ENCODE results near the gene ZNF207. TPM values are rescaled to one million over a fixed set of nuclear protein-coding genes. Genes with fewer than 3 reads are reported as not detected.
"Not testable (repeated sequence)": the region's sequence is repeated elsewhere in the genome, so short reads cannot be mapped to it uniquely, and the experiment has no call there.

Gene ZNF207
- total RNA-seq, 2 donors from 2014 or later = 147 to 151 TPM

DNA sequence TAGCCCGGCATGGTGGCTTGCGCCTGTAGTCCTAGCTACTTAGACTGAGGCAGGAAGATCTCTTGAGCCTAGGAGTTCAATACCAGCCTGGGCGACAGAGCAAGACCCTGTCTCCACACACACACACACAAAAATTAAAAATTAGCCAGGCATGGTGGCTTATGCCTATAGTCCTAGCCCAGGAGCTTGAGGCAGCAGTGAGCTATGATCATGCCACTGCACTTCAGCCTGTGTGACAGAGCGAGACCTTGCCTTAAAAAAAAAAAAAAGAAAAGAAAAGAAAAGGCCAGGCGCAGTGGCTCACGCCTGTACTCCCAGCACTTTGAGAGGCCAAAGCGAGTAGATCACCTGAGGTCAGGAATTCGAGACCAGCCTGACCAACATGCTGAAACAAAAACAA is 31.9 kb upstream of the ZNF207 start:
- TF ChIP-seq, protein P1, sequence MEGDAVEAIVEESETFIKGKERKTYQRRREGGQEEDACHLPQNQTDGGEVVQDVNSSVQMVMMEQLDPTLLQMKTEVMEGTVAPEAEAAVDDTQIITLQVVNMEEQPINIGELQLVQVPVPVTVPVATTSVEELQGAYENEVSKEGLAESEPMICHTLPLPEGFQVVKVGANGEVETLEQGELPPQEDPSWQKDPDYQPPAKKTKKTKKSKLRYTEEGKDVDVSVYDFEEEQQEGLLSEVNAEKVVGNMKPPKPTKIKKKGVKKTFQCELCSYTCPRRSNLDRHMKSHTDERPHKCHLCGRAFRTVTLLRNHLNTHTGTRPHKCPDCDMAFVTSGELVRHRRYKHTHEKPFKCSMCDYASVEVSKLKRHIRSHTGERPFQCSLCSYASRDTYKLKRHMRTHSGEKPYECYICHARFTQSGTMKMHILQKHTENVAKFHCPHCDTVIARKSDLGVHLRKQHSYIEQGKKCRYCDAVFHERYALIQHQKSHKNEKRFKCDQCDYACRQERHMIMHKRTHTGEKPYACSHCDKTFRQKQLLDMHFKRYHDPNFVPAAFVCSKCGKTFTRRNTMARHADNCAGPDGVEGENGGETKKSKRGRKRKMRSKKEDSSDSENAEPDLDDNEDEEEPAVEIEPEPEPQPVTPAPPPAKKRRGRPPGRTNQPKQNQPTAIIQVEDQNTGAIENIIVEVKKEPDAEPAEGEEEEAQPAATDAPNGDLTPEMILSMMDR (IDR thresholded peaks at IDR 0.05) = no peak
- no peak overlapping the region for H3K27ac ChIP-seq
- intact Hi-C loops (cut with DNase I) = no loop called here
- H3K27me3 ChIP-seq = no peaks in the 10 kb centered on the region
- H3K36me3 ChIP-seq = no peaks in the 10 kb centered on the region
- no peaks in the 10 kb centered on the region for H3K4me1 ChIP-seq
- H3K9me3 ChIP-seq = no peaks in the 10 kb centered on the region
- DNase-seq = no peak
- H3K4me3 ChIP-seq = no peak overlapping the region
- H3K9ac ChIP-seq (ENCODE audit: low read depth in 2 of 2, low read length in 2 of 2) = no peak overlapping the region

DNA sequence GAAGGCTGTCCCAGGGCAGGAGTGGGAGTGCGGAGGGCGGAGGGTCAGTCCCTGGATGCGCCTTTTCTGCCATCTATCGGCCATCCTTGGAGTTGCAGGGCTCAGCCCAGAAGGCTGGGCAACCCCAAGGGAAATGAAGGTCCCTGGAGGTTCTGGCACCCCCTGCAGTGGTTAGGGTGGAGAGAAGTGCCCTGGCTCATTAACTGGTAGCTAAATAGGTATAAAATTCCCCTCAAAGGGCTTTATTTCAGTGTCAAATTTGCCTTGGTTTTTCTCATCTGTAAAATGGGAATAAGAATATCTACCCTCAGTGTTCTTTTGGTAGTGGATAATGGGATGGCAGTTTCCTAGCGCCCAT is 30.4 kb upstream of the ZNF207 start:
- H3K4me3 ChIP-seq = peak overlapping the region; percentile 12
- intact Hi-C loops (cut with DNase I) = loop anchor here (1.0 kb wide), 1 partner anchor 66 kb away; no protein-coding TSS in a partner anchor
- H3K27ac ChIP-seq = no peak overlapping the region
- H3K36me3 ChIP-seq = no peaks in the 10 kb centered on the region
- peak; percentile 79 for DNase-seq
- no peak overlapping the region for H3K9ac ChIP-seq (ENCODE audit: low read depth in 2 of 2, low read length in 2 of 2)
- H3K4me1 ChIP-seq = no peaks in the 10 kb centered on the region
- TF ChIP-seq, protein P1 (IDR thresholded peaks at IDR 0.05) = peak; percentile 96
- H3K27me3 ChIP-seq = no peaks in the 10 kb centered on the region
- no peaks in the 10 kb centered on the region for H3K9me3 ChIP-seq

DNA sequence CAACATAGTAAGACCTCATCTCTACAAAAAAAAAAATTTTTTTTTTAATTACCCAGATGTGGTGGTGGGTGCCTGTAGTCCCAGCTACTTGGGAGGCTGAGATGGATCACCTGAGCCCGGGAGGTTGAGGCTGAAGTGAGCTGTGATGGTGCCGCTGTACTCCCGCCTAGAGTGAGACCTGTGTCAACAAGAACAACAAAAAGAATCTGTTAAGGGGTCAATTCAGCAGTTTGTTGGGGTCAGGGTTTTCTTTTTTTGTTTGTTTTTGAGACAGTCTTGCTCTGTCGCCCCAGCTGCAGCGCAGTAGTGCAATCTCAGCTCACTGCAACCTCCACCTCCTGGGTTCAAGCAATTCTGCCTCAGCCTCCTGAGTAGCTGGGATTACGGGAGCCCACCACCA is 29.9 kb upstream of the ZNF207 start:
- intact Hi-C loops (cut with DNase I); H3K4me3 ChIP-seq: not testable (repeated sequence)

DNA sequence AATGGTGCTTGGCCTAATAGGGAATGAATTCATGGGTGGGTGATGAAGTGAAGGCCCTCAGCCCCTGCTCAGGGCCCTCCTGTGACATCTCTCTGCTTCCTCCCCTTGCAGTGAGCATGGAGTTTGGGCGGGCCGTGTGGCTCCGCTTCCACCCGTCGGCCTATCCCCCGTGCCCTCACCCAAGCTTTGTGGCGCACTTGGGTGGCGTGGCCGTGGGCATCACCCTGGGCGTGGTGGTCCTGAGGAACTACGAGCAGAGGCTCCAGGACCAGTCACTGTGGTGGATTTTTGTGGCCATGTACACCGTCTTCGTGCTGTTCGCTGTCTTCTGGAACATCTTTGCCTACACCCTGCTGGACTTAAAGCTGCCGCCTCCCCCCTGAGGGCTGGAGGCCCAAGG is 29.1 kb upstream of the ZNF207 start:
- no peaks in the 10 kb centered on the region for H3K36me3 ChIP-seq
- H3K9me3 ChIP-seq = no peaks in the 10 kb centered on the region
- H3K9ac ChIP-seq (ENCODE audit: low read depth in 2 of 2, low read length in 2 of 2) = no peak overlapping the region
- intact Hi-C loops (cut with DNase I) = no loop called here
- H3K4me1 ChIP-seq = no peaks in the 10 kb centered on the region
- H3K4me3 ChIP-seq = no peak overlapping the region
- H3K27me3 ChIP-seq = no peaks in the 10 kb centered on the region
- no peak for DNase-seq
- TF ChIP-seq, protein P1 (IDR thresholded peaks at IDR 0.05) = no peak
- no peak overlapping the region for H3K27ac ChIP-seq

More for the DNA sequence above, 29.9 kb upstream of the ZNF207 start:
- H3K27me3 ChIP-seq; H3K27ac ChIP-seq; H3K9me3 ChIP-seq; H3K4me1 ChIP-seq; DNase-seq; H3K36me3 ChIP-seq; H3K9ac ChIP-seq (ENCODE audit: low read depth in 2 of 2, low read length in 2 of 2): not testable (repeated sequence)

DNA sequence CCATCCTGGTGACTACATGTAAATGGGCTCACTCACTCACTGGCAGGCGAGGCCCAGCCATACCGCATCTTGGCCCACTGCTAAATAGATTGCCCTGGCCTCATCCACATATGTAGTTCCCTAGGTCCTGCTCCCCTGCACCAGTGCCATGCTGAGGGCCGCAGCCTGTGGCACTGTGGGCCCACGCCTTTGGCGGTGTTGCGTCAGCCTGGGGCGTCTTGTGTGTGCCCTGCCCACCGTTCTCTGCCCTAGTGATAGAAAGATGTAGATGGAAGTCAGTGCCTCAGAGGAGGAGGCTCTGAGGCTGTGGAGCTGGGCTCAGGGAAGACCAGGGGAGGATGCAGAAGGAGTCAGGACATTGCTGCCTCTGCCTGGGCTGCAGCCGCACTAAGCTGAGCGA is 26.9 kb upstream of the ZNF207 start:
- no peak overlapping the region for H3K9ac ChIP-seq (ENCODE audit: low read depth in 2 of 2, low read length in 2 of 2)
- no peak overlapping the region for H3K27ac ChIP-seq
- TF ChIP-seq, protein P1 (IDR thresholded peaks at IDR 0.05) = no peak
- intact Hi-C loops (cut with DNase I) = no loop called here
- no peak overlapping the region for H3K4me3 ChIP-seq
- DNase-seq = no peak
- no peaks in the 10 kb centered on the region for H3K36me3 ChIP-seq
- H3K4me1 ChIP-seq = no peaks in the 10 kb centered on the region
- H3K27me3 ChIP-seq = no peaks in the 10 kb centered on the region
- no peaks in the 10 kb centered on the region for H3K9me3 ChIP-seq

DNA sequence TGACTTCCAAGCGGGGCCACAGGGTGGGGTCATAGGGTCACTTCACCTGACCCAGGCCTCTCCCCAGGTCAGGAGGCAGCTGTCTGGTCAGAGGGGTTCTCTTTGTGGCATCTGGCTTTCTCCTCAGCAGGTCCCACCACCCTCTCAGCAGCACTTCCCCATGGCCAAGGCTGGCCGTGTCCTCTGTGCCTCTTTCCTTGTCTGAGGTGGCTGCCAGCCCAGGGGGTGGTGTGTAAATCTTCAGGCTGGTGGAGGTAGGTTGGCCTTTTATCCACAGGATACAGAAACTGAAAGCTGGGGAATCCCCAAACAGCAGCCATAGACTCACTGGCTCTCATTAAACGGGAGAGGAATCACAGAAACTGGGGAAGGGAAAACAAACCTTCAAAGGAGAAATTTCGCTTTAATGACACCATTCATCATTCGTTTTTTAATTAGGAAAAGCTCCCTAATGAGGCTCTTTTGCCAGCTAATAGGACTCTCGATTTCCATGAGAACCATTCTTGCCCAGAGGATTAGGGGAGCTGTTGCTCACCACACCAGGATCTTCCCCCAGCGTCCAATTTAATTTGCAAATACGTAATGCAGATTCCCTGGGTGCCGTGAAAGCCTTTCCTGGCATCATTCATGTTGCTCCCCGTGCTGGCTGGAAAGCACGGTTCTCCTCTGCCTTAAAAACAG is 26.0 kb upstream of the ZNF207 start:
- no peaks in the 10 kb centered on the region for H3K36me3 ChIP-seq
- H3K4me3 ChIP-seq = no peak overlapping the region
- peak overlapping the region in 1 of 2 donors; percentile 39 for H3K9ac ChIP-seq (ENCODE audit: low read depth in 2 of 2, low read length in 2 of 2)
- no peaks in the 10 kb centered on the region for H3K9me3 ChIP-seq
- no peak overlapping the region for H3K27ac ChIP-seq
- H3K27me3 ChIP-seq = no peaks in the 10 kb centered on the region
- TF ChIP-seq, protein P1 (IDR thresholded peaks at IDR 0.05) = no peak
- no peaks in the 10 kb centered on the region for H3K4me1 ChIP-seq
- intact Hi-C loops (cut with DNase I) = no loop called here
- DNase-seq = peak; percentile 23

All from colonic mucosa (tissue), 4 donors.